Stimulated activated CD8-positive, alpha-beta memory T cell treated with anti-CD3 and anti-CD28 coated beads, Interleukin-12 subunit alpha, Interleukin-12 subunit beta, amount 100 ng/mL, for 24 hours (primary cell): ENCODE results near the gene HNRNPAB.
"Not testable (repeated sequence)": the region's sequence is repeated elsewhere in the genome, so short reads cannot be mapped to it uniquely, and the experiment has no call there.

Source experiments
- DNase-seq: peaks from one replicate; pipeline ENCODE4 v3.0.0-alpha.2; 2020; ENCODE audit errors: extremely low read depth

Gene HNRNPAB

GRCh38 chr5:178245389-178245788 is 41.1 kb downstream of the HNRNPAB start:
- no peak for DNase-seq

- DNase-seq = no peak
Measured at GRCh38 chr5:178246624-178247279, 42.4 kb downstream of the HNRNPAB start.

- no peak for DNase-seq
Measured at GRCh38 chr5:178247481-178248456, 43.4 kb downstream of the HNRNPAB start.

- DNase-seq = no peak
Measured at GRCh38 chr5:178248750-178249149, 44.4 kb downstream of the HNRNPAB start.

- DNase-seq = no peak
Measured at GRCh38 chr5:178249191-178249989, 45.1 kb downstream of the HNRNPAB start.

- no peak for DNase-seq
Measured at GRCh38 chr5:178250263-178250662, 45.9 kb downstream of the HNRNPAB start.

- DNase-seq = no peak
Measured at GRCh38 chr5:178252258-178252657, 47.9 kb downstream of the HNRNPAB start.

- DNase-seq = not testable (repeated sequence)
Measured at GRCh38 chr5:178253632-178254031, 49.3 kb downstream of the HNRNPAB start.

GRCh38 chr5:178256746-178257145 is 52.4 kb downstream of the HNRNPAB start:
- no peak for DNase-seq

GRCh38 chr5:178257650-178258049 is 53.3 kb downstream of the HNRNPAB start:
- DNase-seq = no peak

- no peak for DNase-seq
Measured at GRCh38 chr5:178259623-178260536, 55.5 kb downstream of the HNRNPAB start.
